GM19099 (cell line): Measurements from ENCODE around the gene INF2.

Experiments used
- POLR2A ChIP-seq: IDR thresholded peaks from 3 replicates; pipeline ENCODE4 v1.6.1; 2011; ENCODE audit warnings: low read depth; ENCODE audit not compliant: insufficient read length; ENCODE audit errors: extremely low read depth

INF2 gene

DNA sequence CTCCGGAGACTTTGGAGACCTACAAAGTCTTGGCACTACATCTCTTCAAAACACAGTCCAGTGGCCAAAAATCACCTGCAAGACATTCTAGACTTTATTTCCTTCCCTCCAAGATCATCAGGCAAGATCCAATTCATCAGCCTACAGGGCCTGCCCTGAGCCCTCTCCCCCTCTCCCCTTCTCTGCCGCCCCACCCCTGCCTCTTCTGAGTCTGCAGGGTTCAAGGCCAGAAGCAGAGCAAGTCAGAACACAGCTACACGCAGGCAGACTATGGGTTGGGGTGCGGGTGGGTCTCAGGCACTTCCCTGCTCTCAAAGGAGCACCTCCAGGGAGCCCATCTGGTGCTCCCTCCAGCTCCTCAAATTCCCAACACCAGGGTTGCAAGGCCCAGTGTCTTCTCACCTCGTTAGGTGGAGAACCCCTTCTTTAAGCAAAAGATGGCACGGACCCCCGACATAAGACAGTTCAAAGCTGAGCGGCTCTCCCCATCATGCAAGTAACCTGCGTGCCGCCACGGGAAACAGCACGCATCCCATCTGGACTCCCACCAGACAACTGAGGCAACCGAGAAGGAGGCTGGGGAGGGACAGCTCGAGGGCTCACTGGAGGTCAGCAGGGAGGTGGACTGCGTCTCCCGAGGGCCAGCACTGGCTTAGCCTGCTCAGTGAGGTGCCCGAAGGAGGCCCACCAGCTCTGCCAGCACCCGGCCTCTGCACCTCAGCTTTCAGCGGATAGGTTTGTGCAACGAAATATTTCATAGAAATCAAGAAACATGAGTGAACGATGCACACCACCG is 5.6 kb upstream of the INF2 start:
- no peak for TF ChIP-seq POLR2A

DNA sequence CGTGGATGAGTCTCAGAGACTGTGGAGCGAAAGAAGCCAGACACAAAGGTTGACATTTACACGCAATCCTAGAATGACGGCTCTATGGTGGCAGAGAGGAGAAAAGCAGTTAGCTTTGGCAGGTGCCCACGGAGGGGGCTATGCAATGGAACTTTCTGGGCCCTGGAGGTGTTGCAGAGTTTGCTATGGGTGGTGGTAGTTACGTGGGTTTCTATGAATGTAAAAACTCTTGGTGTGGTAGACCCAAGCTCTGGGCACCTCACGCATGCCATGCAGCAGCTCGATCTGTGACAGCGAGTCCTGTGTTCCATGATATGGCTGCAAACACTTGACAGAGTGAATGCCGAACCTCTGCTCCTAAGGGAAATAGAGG is 5.0 kb upstream of the INF2 start:
- TF ChIP-seq POLR2A = no peak

DNA sequence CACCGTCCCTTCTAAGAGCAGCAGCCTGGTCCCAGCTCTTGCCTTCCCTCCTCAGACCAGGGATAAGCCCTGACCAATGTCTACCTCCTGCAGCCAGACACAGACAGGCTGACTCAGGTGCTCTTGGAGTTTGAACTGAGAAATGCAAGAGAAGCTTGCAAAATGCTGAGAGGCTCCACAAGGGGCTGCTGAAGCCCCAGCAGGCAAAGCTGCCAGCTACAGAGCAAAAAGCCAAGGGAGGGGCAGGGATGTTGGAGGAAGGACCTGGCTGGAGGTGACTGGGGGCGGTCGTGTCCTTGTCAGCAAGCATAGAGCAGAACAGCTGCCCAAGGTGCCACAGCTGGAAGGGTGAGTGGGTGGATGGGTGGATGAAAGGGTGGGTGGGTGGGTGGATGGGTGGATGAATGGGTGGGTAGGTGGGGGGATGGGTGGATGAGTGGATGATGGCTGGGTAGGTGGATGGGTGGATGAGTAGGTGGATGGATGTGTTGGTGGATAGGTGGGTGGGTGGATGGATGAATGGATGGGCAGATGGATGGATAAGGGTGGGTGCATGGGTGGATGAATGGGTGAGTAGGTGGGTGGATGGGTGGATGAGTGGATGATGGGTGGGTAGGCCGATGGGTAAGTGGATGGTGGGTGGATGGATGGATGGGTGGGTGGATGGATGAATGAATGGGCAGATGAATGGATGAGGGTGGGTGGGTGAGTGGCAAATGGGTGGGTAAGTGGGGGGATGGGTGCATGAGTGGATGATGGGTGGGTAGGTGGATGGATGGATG is 4.0 kb upstream of the INF2 start:
- TF ChIP-seq POLR2A = no peak

DNA sequence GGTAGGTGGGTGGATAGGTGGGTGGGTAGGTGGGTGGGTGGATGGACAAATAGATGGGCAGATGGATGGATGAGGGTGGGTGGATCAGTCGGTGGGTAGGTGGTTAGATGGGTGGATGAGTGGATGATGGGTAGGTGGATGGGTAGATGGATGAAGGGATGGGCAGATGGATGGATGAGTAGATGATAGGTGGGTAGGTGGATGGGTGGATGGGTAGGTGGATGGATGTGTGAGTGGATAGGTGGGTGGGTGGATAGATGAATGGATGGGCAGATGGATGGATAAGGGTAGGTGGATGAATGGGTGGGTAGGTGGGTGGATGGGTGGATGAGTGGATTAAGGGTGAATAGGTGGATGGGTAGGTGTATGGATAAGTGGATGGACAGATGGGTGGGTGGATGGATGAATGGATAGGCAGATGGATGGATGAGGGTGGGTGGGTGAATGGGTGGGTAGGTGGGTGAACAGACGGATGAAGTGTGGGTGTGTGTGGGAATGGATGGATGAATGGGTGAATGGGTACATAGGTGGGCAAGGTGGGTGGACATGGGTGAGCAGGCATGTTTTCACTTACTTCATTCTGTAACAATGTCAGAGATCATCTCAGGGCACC is 3.3 kb upstream of the INF2 start:
- no peak for TF ChIP-seq POLR2A

DNA sequence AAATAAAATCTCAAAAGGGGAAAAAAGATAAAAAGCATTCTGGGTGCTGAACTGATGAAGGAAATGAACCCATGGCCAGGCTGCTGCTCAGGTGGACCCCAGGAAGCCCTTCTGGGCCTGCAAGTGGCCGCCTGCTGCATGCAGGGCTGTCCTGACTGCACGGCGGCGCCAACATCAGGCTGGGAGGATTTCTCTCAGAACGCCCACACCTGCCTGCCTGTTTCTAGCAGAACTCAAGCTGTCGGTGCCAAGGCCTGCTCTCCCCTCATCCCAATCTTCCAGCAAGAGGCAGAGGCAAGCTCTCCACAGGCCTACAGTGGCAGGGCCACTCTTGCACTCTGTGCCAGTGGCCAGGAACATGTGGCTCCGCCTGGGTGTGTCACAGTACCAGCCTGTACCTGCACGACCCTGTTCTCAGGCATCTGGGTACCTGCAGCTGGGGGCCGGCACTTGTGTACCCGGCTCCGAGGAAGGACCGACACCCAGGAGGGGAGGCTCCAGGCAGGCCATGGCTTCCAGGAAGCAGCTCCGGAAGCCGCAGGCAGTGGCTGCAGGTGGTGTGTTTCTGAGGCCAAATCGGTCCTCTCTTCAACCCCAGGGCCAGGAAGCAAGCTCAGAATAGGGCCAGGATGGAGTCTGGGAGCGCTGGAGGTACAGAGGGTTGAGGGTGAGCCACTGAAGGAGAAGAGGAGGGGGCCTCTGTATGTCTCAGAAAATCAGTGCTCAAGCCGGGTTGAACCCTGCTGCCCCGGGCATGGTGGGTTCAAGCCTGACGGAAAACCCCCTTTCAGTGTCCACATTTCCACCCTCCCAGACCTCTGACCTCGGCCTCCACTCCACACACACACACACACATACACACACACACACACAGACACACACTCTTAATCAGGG is 2.5 kb upstream of the INF2 start:
- no peak for TF ChIP-seq POLR2A

DNA sequence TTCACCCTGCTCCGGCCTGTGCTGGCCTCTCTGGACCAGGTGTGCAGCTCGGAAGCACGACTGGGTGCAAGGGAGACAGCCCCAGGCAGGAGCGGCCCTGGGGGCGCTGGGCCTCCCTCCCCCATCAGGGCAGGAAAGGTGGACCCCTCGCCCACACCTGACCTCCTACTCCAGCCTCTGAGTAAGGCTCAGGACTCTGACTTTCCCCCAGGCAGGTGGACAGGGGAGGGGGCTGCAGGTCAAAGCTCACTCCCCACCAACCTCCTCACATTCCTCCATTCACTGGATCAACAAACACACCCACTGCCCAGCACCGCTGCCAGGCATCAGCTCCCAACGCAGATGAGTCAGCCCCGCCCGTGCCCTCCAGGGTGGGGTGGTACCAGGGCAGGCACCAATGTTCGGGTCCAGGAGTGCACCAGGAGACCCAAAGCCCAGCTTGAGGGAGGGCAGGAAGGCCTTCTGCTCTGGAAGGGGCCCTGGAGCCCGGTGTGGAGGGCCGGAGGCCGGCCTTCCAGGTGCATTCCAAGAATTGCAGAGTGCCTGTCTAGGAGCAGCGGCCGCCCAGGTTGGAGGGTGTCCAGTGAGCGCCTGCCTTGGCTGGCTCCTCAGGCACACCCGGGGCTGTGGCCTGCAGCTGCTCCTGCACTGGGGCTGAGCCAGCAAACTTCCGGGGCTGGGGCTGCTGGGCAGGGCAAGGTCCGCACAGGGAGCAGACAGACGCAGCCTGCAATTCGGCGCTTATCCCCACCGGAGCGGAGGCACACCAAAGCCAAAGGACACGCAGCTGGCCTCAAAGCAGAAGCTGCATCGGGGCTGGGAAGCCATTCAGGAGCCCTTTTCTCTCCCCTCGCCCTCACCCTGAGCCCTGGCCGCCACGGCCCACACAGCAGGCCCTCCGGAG is 1.6 kb upstream of the INF2 start:
- TF ChIP-seq POLR2A = no peak

DNA sequence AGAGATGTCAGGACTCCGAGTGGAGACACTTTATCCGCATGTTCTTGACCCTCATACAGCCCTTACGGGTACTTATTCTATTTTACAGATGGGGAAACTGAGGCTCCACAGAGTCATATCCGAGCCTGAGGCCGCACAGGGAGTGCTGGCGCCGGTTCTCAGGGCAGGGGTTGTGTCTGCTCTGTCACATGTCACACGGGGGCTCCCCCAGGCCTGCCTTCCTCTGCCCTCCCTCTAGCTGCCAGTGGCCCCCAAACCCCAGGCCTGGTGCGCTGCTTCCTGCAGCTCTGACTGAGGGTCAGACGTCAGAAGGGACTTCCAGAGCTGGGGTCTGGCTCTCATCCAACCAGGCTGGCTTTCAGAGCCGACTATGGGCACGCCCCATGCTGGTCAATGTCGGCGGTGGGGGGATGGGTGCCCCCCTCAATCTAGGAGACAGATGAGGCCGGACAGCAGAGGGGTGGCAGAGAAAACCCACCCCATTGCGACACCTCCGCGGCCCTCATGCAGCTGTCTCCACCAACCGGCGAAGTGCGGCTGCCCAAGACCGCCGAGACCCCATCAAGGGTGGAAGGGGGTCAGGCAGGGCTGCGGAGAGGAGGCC is 811 bp upstream of the INF2 start:
- TF ChIP-seq POLR2A = no peak

DNA sequence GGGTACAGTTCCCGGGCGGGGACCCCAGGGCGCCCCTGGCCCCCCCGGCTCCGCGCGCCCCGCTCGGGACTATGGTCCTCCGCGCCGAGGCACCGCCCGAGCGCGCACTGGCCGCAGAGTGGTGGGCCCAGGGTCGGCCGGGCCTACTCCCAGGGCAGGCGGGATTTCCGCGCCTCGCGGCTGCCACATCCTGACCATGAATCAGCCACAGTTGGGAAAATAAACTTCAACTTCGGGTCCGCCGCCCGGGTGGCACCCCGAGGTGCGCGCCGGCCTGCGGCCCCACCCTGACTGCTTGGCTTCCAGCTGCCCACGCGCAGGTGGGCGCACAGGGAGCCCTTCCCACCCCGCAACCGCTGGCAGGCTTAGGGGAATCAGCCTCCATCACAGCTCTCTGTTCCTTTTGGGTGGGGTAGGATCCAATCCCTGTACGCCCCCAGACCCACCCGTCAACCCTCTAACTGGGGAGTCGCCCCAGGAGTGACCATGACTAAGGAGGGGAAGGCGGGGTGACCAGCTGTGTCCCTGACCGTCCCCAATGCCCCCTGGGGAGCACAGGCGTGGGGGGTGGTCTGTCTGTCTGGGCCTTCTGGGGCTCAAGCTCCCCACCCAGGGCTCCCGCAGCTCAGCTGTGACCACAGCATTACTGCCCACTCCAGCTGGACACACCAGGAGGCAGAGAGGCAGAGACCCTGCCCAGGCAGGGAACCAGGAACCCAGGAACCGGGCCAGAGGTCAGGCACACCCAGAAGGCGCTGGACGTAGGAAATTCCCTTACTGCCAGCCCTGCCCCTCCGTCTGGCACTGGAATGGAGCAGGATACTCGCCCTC is 678 bp downstream of the INF2 start:
- TF ChIP-seq POLR2A = no peak

DNA sequence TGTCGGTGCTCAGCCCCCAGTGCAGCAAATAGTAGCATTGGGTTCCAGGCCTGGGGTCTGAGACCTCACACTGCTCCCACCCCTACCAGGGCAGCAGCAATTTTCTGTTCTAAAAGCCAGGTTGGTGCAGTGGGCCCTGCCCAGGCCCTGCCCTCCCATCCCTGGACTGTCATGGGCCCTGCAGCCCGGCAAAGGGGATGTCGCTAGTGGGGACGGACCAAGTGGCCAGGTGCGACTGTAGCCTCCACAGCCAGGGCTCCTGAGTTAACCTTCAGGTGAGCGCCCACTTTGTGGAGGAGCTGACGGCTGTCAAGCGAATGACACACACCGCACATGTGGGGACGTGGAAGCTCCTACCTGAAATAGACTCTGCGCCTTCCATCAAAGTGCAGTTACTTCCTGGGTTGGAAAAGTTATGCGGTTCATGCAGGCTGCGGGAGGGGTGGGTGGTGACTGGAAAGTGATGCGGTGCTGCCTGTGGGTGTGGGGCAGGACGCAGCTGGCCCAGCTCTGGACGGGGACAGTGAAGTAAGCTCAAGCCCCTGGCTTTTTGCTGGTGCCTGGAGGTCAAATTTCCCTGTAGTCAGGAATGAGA is 1.5 kb downstream of the INF2 start:
- TF ChIP-seq POLR2A = no peak

DNA sequence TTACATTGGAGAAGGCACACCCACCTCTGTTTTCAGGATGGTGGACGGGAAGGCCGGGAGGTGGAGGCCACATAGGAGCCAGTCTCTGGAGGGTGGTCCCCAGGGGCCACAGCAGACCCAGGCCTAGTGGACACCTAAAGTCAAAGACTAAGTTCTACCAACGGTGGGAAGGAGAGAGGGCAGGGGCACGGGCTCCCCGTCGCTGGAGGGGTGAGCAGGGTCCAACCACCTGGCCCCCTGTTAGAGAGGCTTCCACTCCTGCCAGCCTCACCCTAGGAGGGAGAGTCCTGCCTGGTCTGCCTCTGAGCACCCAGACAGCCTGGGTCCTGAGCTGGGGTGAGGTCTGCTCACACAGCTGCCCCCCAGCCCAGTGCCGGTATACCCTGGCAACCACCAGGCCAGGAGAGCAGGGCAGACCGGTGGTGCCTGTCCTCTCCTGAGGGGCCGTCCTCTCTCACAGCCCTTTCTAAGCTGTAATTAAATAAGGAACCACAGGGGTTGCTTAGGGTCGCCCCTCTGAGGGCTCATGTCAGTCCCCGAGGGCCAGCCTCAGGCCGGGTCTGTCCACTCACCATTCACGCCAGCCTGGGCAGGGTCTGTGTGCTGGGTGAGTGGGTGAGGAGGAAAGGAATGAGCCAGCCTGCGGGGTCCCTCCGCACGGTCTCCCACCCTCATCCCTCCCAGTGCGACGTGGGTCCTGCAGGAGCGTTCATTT is 2.3 kb downstream of the INF2 start:
- TF ChIP-seq POLR2A = no peak

DNA sequence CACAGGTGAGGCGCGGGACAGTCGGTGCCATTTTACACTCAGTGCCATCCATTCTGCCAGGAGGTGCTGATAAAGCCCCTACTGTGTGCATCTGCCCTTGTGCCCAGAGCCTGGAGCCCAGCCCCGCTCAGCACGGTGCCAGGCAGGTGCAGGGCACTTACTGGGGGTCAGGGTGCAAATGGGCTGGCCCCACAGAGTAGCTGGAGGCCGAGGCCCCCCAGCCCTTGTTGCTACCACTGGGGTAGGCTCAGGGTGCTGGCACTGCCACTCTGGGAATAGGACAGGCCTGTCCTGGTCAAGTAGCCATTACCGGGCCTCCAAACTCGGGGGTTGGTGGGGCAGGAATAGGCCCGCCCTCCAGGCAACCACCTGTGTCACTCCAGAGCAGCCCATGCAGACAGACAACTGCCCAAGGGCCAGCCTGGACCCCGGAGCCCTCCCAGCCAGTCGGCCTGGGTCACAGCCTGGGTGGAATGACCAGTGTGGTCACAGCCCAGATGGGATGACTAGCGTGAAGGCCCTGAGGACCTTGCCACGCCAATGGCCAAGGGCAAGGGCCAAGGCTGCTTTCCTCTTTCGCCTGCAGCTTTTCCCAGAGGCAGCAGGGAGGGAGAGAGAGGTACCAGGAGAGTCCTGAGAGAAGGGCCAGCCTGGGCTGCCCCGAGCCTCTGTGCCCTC is 3.0 kb downstream of the INF2 start:
- TF ChIP-seq POLR2A = no peak

DNA sequence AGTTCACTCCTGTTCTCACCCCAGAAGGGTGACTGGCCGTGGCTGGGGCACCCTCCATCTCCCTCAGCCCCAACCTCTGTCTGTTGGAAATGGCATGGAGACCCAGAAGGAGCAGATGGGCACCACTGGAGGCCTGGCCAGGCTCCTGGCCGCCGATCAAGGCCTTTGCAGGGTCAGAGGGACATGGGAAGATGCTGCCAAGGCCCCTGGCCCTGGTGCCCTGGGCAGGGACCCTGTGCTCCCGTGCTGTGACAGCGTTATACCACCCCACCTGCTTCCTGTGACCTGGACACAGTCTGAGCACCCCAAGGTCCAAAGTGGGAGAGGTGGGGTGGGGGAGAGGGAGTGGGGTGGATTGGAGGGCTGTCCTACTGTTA is 3.5 kb downstream of the INF2 start:
- no peak for TF ChIP-seq POLR2A
